WTC11 (cell line): ENCODE results near the gene MBOAT1. TPM values are rescaled to one million over a fixed set of nuclear protein-coding genes. Genes with fewer than 3 reads are reported as not detected.

Experiments used
- ATAC-seq: fragments of 200-7000 bp; cut with Tn5 transposase; 2 replicates; pipeline ENCODE4 v1.10.0; 2021; ENCODE audit warnings: mild to moderate bottlenecking, moderate library complexity
- CTCF ChIA-PET: fragments of 300-600 bp; sonication (Branson Sonifier 250); formaldehyde crosslinking; loops from one replicate; lab custom pipeline; 2021; ENCODE audit warnings: antibody characterized with exemption; lab: Charles Lee
- POLR2A ChIA-PET: fragments of 350-600 bp; sonication (Branson Sonifier 250); formaldehyde crosslinking; loops from one replicate; lab custom pipeline; 2021; ENCODE audit warnings: antibody characterized with exemption; lab: Charles Lee
- DNase-seq: peaks from one replicate; pipeline ENCODE4 v3.0.0; 2021; ENCODE audit warnings: low spot score
- H3K27ac Mint-ChIP-seq: 2 replicates; pipeline ENCODE4 v1.8.0; 2021; ENCODE audit warnings: mixed read lengths
- H3K27me3 Mint-ChIP-seq: 2 replicates; pipeline ENCODE4 v1.8.0; 2021; ENCODE audit warnings: low read depth, mild to moderate bottlenecking, moderate library complexity, mixed read lengths
- H3K36me3 Mint-ChIP-seq: 2 replicates; pipeline ENCODE4 v1.8.0; 2021; ENCODE audit warnings: mixed read lengths
- H3K4me1 Mint-ChIP-seq: 2 replicates; pipeline ENCODE4 v1.8.0; 2022; ENCODE audit warnings: mixed read lengths
- H3K4me3 Mint-ChIP-seq: 2 replicates; pipeline ENCODE4 v1.8.0; 2021; ENCODE audit warnings: mild to moderate bottlenecking, moderate library complexity, mixed read lengths
- H3K9me3 Mint-ChIP-seq: 2 replicates; pipeline ENCODE4 v1.8.0; 2021; ENCODE audit warnings: mixed read lengths
- AFF4 ChIP-seq: sonication (generic); formaldehyde crosslinking; IDR thresholded peaks from 2 replicates; pipeline ENCODE4 v1.8.1; 2023; ENCODE audit warnings: mild to moderate bottlenecking, missing genetic modification reagents, borderline replicate concordance
- CBFB ChIP-seq: sonication (generic); formaldehyde crosslinking; IDR thresholded peaks from 2 replicates; pipeline ENCODE4 v1.8.1; 2022; ENCODE audit warnings: mild to moderate bottlenecking, low read depth, missing genetic modification reagents
- ETV6 ChIP-seq: sonication (generic); formaldehyde crosslinking; IDR thresholded peaks from 2 replicates; pipeline ENCODE4 v1.8.1; 2022; ENCODE audit warnings: mild to moderate bottlenecking, missing genetic modification reagents
- GABPB1 ChIP-seq: sonication (generic); formaldehyde crosslinking; IDR thresholded peaks from 2 replicates; pipeline ENCODE4 v1.8.1; 2023; ENCODE audit warnings: mild to moderate bottlenecking, missing genetic modification reagents
- JUN ChIP-seq: sonication (generic); formaldehyde crosslinking; IDR thresholded peaks from 2 replicates; pipeline ENCODE4 v1.8.0; 2023; ENCODE audit warnings: mild to moderate bottlenecking, missing genetic modification reagents
- KAT7 ChIP-seq: sonication (generic); formaldehyde crosslinking; IDR thresholded peaks from 2 replicates; pipeline ENCODE4 v1.8.1; 2023; ENCODE audit warnings: missing genetic modification reagents, mild to moderate bottlenecking, borderline replicate concordance
- MYBL2 ChIP-seq: sonication (generic); formaldehyde crosslinking; IDR thresholded peaks from 2 replicates; pipeline ENCODE4 v1.8.1; 2023; ENCODE audit warnings: mild to moderate bottlenecking, moderate library complexity, missing genetic modification reagents
- NFATC4 ChIP-seq: fragments of 250-450 bp; sonication (Bioruptor Pico); IDR thresholded peaks from 2 replicates; pipeline ENCODE4 v1.9.0; 2021; ENCODE audit warnings: mild to moderate bottlenecking
- OVOL2 ChIP-seq: fragments of 250-450 bp; sonication (Bioruptor Pico); IDR thresholded peaks from 2 replicates; pipeline ENCODE4 v1.9.0; 2021; ENCODE audit warnings: mild to moderate bottlenecking, borderline replicate concordance
- PRDM15 ChIP-seq: sonication (generic); formaldehyde crosslinking; IDR thresholded peaks from 2 replicates; pipeline ENCODE4 v1.8.0; 2022; ENCODE audit warnings: missing genetic modification reagents
- PRRX2 ChIP-seq: fragments of 250-450 bp; sonication (Bioruptor Pico); IDR thresholded peaks from 2 replicates; pipeline ENCODE4 v1.8.0; 2021; ENCODE audit warnings: mild to moderate bottlenecking
- TEAD4 ChIP-seq: sonication (generic); formaldehyde crosslinking; IDR thresholded peaks from 2 replicates; pipeline ENCODE4 v1.8.0; 2022; ENCODE audit warnings: mild to moderate bottlenecking, missing genetic modification reagents
- ZNF671 ChIP-seq: fragments of 250-450 bp; sonication (Bioruptor Pico); IDR thresholded peaks from 2 replicates; pipeline ENCODE4 v1.8.0; 2021; ENCODE audit warnings: mild to moderate bottlenecking
- total RNA-seq: library from RNA; stranded (reverse); gene quantifications from 3 replicates; pipeline ENCODE4 v1.2.3, GENCODE V29; 2021
- TF ChIP-seq, protein P1 (sequence below): fragments of 250-450 bp; sonication (Bioruptor Pico); conservative IDR thresholded peaks from 2 replicates; pipeline ENCODE4 v1.9.0; 2021; ENCODE audit warnings: mild to moderate bottlenecking
- TF ChIP-seq, protein P2 (sequence below): sonication (generic); formaldehyde crosslinking; IDR thresholded peaks from 2 replicates; pipeline ENCODE4 v1.8.1; 2023; ENCODE audit warnings: mild to moderate bottlenecking, moderate library complexity, missing genetic modification reagents
- TF ChIP-seq, protein P3 (sequence below): sonication (generic); formaldehyde crosslinking; IDR thresholded peaks from 2 replicates; pipeline ENCODE4 v1.8.0; 2022; ENCODE audit warnings: mild to moderate bottlenecking, missing genetic modification reagents
- TF ChIP-seq, protein P4 (sequence below): sonication (generic); formaldehyde crosslinking; IDR thresholded peaks from 2 replicates; pipeline ENCODE4 v1.8.1; 2023; ENCODE audit warnings: mild to moderate bottlenecking, missing genetic modification reagents

MBOAT1 gene
- total RNA-seq, 1 experiment from 2014 or later, result 22.9 TPM

DNA sequence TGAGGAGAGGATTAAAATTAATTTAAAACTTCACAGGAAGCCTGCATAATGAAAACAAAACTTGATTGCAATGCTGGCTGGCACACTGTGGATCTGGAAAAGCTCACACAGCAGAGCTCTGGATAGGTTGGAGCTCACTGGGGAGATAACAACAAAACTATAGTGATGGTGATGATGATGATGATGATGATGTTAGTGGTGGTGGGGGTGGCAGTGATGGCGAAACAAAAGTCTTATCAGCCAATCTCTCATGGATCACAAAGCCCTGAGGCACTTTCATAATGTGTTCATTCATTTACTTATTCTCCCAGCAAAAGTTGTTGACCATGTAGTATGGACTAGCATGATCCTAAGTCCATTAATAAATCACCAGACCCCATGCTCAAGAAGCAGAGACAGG, 152.0 kb downstream of the MBOAT1 start:
- peaks cover 4% of the 10 kb centered on the region; the same call in 1 of the 2 replicates for H3K4me1 Mint-ChIP-seq
- no peak for DNase-seq
- POLR2A ChIA-PET, result no interaction called here
- CTCF ChIA-PET, result no interaction called here
- ATAC-seq, result no peak
- no peaks in the 10 kb centered on the region for H3K27me3 Mint-ChIP-seq
- no peak overlapping the region for H3K4me3 Mint-ChIP-seq
- no peak for TF ChIP-seq ETV6 (CRISPR knock-in tag)
- TF ChIP-seq AFF4 (CRISPR knock-in tag), result no peak
- no peak for TF ChIP-seq NFATC4 (CRISPR knock-in tag)
- TF ChIP-seq, protein P1, sequence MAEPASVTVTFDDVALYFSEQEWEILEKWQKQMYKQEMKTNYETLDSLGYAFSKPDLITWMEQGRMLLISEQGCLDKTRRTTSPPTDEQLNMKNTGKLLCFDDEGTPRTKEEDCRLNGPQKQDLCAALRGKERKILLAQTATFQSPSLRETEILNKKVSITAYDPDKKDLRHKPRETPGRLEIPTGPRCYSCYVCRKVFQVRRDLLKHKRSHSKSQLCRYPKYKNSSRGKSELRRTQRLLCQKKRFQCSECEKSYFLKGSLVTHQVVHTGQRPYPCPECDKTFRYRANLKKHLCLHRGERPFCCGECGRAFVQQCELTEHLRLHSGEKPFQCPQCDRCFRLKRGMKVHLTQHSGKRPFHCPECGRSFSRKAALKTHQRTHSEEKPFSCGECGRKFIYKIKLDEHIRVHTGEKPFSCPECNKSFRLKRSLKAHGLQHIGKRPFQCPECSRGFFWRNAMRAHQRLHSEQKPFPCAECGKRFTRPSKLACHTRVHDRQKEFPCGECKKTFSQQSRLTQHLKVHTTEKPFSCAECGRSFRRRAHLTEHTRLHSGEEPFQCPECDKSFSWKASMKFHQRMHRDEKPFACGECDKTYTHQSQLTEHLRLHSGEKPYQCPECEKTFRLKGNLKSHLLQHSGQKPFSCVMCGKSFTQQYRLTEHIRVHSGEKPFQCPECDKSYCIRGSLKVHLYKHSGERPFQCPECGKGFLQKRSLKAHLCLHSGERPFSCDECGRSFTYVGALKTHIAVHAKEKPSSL (CRISPR knock-in tag), result no peak
- no peak for TF ChIP-seq KAT7 (CRISPR knock-in tag)
- TF ChIP-seq JUN (CRISPR knock-in tag), result no peak
- TF ChIP-seq, protein P2, sequence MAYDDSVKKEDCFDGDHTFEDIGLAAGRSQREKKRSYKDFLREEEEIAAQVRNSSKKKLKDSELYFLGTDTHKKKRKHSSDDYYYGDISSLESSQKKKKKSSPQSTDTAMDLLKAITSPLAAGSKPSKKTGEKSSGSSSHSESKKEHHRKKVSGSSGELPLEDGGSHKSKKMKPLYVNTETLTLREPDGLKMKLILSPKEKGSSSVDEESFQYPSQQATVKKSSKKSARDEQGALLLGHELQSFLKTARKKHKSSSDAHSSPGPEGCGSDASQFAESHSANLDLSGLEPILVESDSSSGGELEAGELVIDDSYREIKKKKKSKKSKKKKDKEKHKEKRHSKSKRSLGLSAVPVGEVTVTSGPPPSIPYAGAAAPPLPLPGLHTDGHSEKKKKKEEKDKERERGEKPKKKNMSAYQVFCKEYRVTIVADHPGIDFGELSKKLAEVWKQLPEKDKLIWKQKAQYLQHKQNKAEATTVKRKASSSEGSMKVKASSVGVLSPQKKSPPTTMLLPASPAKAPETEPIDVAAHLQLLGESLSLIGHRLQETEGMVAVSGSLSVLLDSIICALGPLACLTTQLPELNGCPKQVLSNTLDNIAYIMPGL (CRISPR knock-in tag), result no peak
- TF ChIP-seq GABPB1 (CRISPR knock-in tag), result no peak
- TF ChIP-seq, protein P3, sequence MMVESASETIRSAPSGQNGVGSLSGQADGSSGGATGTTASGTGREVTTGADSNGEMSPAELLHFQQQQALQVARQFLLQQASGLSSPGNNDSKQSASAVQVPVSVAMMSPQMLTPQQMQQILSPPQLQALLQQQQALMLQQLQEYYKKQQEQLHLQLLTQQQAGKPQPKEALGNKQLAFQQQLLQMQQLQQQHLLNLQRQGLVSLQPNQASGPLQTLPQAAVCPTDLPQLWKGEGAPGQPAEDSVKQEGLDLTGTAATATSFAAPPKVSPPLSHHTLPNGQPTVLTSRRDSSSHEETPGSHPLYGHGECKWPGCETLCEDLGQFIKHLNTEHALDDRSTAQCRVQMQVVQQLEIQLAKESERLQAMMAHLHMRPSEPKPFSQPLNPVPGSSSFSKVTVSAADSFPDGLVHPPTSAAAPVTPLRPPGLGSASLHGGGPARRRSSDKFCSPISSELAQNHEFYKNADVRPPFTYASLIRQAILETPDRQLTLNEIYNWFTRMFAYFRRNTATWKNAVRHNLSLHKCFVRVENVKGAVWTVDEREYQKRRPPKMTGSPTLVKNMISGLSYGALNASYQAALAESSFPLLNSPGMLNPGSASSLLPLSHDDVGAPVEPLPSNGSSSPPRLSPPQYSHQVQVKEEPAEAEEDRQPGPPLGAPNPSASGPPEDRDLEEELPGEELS (CRISPR knock-in tag), result no peak
- no peak for TF ChIP-seq CBFB (CRISPR knock-in tag)
- no peak for TF ChIP-seq ZNF671 (CRISPR knock-in tag)
- TF ChIP-seq MYBL2 (CRISPR knock-in tag), result no peak
- peaks cover 7% of the 10 kb centered on the region; the same call in 1 of the 2 replicates for H3K9me3 Mint-ChIP-seq
- H3K36me3 Mint-ChIP-seq, result no peaks in the 10 kb centered on the region
- H3K27ac Mint-ChIP-seq, result no peak overlapping the region

- H3K36me3 Mint-ChIP-seq, result no peaks in the 10 kb centered on the region
- CTCF ChIA-PET, result no interaction called here
- ATAC-seq, result no peak; the same call in 1 of the 2 replicates
Observed at GRCh38 chr6:20058912-20059311, 153.4 kb downstream of the MBOAT1 start.

More at GRCh38 chr6:20058912-20059311, 153.4 kb downstream of the MBOAT1 start:
- Mint-ChIP-seq H3K9me3 (peaks cover 7% of the 10 kb centered on the region; the same call in 1 of the 2 replicates), H3K4me3 (no peak overlapping the region), H3K27me3 (no peaks in the 10 kb centered on the region), H3K4me1 (peaks cover 4% of the 10 kb centered on the region; the same call in 1 of the 2 replicates), H3K27ac (no peak overlapping the region)
- POLR2A ChIA-PET, result no interaction called here
- TF ChIP-seq PRRX2 (CRISPR knock-in tag) (no peak), OVOL2 (no peak), KAT7 (CRISPR knock-in tag) (no peak), PRDM15 (no peak), TEAD4 (no peak)
- TF ChIP-seq, protein P4, sequence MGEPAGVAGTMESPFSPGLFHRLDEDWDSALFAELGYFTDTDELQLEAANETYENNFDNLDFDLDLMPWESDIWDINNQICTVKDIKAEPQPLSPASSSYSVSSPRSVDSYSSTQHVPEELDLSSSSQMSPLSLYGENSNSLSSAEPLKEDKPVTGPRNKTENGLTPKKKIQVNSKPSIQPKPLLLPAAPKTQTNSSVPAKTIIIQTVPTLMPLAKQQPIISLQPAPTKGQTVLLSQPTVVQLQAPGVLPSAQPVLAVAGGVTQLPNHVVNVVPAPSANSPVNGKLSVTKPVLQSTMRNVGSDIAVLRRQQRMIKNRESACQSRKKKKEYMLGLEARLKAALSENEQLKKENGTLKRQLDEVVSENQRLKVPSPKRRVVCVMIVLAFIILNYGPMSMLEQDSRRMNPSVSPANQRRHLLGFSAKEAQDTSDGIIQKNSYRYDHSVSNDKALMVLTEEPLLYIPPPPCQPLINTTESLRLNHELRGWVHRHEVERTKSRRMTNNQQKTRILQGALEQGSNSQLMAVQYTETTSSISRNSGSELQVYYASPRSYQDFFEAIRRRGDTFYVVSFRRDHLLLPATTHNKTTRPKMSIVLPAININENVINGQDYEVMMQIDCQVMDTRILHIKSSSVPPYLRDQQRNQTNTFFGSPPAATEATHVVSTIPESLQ (CRISPR knock-in tag), result no peak
- DNase-seq, result no peak
